CD8-positive, alpha-beta memory T cell (primary cell): ENCODE results near the gene TCIRG1. TPM values are rescaled to one million over a fixed set of nuclear protein-coding genes. Genes with fewer than 3 reads are reported as not detected.

Experiments
- CTCF ChIA-PET: fragments of 350-600 bp; sonication (Branson Sonifier 250); formaldehyde crosslinking; loops from one replicate; lab custom pipeline; 2021; ENCODE audit warnings: antibody characterized with exemption; lab: Charles Lee
- POLR2A ChIA-PET: fragments of 350-600 bp; sonication (Branson Sonifier 250); formaldehyde crosslinking; loops from one replicate; lab custom pipeline; 2021; ENCODE audit warnings: antibody characterized with exemption; lab: Charles Lee
- DNase-seq, 5 donors: peaks; one replicate each; pipeline versions ENCODE4 v3.0.0 to v3.0.0-alpha.2; 2020 to 2022; ENCODE audit warnings: mixed read lengths in 1 of 5
- H3K27ac ChIP-seq: one replicate; pipeline ENCODE4 v1.7.0; 2013; ENCODE audit warnings: low read depth, mild to moderate bottlenecking, low read length, moderate library complexity
- H3K27me3 ChIP-seq: 2 replicates; pipeline ENCODE4 v1.7.0; 2013; ENCODE audit warnings: low read length, mild to moderate bottlenecking; ENCODE audit not compliant: insufficient read depth, poor library complexity, severe bottlenecking
- H3K36me3 ChIP-seq: 2 replicates; pipeline ENCODE4 v1.7.0; 2013; ENCODE audit warnings: mild to moderate bottlenecking, low read length, moderate library complexity; ENCODE audit not compliant: insufficient read depth
- H3K4me1 ChIP-seq: 2 replicates; pipeline ENCODE4 v1.7.0; 2013; ENCODE audit warnings: mild to moderate bottlenecking, low read length, moderate library complexity; ENCODE audit not compliant: insufficient read depth
- H3K4me3 ChIP-seq: 2 replicates; pipeline ENCODE4 v1.7.0; 2013; ENCODE audit warnings: mild to moderate bottlenecking, low read length
- H3K9me3 ChIP-seq: 2 replicates; pipeline ENCODE4 v1.7.0; 2013; ENCODE audit warnings: mild to moderate bottlenecking, low read length
- H3K27ac Mint-ChIP-seq, 8 donors: one replicate each; pipeline ENCODE4 v1.8.0; 2020 to 2021; ENCODE audit warnings: mixed read lengths in 8 of 8, mild to moderate bottlenecking in 6 of 8, inconsistent platforms in 3 of 8, moderate library complexity in 3 of 8
- H3K27me3 Mint-ChIP-seq, 2 donors: one replicate each; pipeline ENCODE4 v1.8.0; 2020 to 2021; ENCODE audit warnings: mixed read lengths in 2 of 2, mild to moderate bottlenecking in 1 of 2, moderate library complexity in 1 of 2
- H3K36me3 Mint-ChIP-seq, 3 donors: one replicate each; pipeline ENCODE4 v1.8.0; 2020 to 2021; ENCODE audit warnings: mixed read lengths in 3 of 3, inconsistent platforms in 1 of 3, mild to moderate bottlenecking in 1 of 3
- H3K4me1 Mint-ChIP-seq, 3 donors: one replicate each; pipeline ENCODE4 v1.8.0; 2020 to 2021; ENCODE audit warnings: mixed read lengths in 3 of 3, inconsistent platforms in 1 of 3, mild to moderate bottlenecking in 1 of 3
- H3K4me3 Mint-ChIP-seq, 7 donors: one replicate each; pipeline ENCODE4 v1.8.0; 2020 to 2021; ENCODE audit warnings: mixed read lengths in 7 of 7, mild to moderate bottlenecking in 6 of 7, moderate library complexity in 4 of 7, inconsistent platforms in 2 of 7
- H3K9me3 Mint-ChIP-seq, 5 donors: one replicate each; pipeline ENCODE4 v1.8.0; 2020 to 2022; ENCODE audit warnings: mixed read lengths in 5 of 5, mild to moderate bottlenecking in 3 of 5, moderate library complexity in 2 of 5, inconsistent platforms in 1 of 5
- polyA plus RNA-seq: library from polyadenylated mRNA; unstranded; fragments of 300-500 nt; fragmentation: Illumina TruSeq; gene quantifications from one replicate; pipeline ENCODE4 v1.2.3, GENCODE V29; 2021
- total RNA-seq, 2 experiments: library from RNA; stranded (reverse); gene quantifications; one replicate each; pipeline ENCODE4 v1.2.3, GENCODE V29; 2021

The TCIRG1 gene
- total and polyA plus RNA-seq, 3 experiments from 2014 or later, result 48.1 to 126 (median 108) TPM

DNA sequence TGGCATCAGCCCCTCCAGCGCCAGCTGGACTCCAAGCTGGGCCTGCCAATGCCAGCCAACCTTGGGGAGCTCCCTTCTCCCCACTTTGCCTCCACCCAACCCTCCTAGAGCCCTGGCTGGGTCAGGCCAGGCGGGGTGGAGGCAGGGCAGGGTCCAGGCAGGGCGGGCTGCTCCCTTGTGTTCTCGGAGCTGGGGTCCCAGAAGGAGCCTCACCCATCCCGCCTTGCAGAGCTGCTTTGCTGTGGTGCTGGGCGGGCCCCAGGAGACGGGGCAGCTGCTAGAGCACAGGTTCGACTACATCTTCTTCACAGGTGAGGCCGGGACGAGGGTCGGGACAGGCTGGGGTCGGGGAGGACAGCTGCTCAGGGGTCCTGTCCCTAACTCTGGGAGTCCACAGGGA lies 19.3 kb upstream of the TCIRG1 start:
- peaks cover 0 to 3% (median 0%) of the 10 kb centered on the region in 5 donors for H3K9me3 Mint-ChIP-seq
- H3K27ac Mint-ChIP-seq, result peak overlapping the region in 1 of 8 donors; percentile 60
- no peak for DNase-seq
- H3K4me1 Mint-ChIP-seq, result no peaks in the 10 kb centered on the region
- no peaks in the 10 kb centered on the region for H3K27me3 ChIP-seq
- ChIA-PET CTCF (no interaction called here), POLR2A (no interaction called here)
- H3K9me3 ChIP-seq, result no peaks in the 10 kb centered on the region
- no peaks in the 10 kb centered on the region for H3K27me3 Mint-ChIP-seq
- H3K4me1 ChIP-seq, result no peaks in the 10 kb centered on the region
- H3K4me3 ChIP-seq, result no peak overlapping the region
- no peak overlapping the region for H3K27ac ChIP-seq
- H3K36me3 ChIP-seq, result no peaks in the 10 kb centered on the region
- no peaks in the 10 kb centered on the region for H3K36me3 Mint-ChIP-seq
- no peak overlapping the region for H3K4me3 Mint-ChIP-seq

DNA sequence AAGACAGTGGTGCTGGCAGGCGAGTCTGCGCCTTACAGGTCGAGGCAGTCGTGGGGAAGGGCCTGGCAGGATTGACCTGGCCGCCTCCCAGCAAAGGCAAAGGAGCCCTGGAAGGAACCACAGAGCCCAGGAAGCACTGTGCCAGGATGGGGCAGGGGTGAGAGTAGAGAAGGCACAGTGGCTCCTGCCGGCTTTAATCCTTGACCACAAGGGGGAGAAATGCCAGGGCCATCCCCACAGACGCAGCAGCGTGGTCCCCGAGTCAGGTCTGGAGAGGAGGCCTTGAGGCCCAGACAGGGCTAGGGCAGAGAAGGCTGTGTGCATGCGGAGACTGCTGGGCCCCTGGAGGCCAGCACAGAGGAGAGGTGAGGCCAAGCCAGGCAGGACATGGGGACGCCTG lies 18.2 kb upstream of the TCIRG1 start:
- Mint-ChIP-seq H3K36me3 (no peaks in the 10 kb centered on the region), H3K4me3 (no peak overlapping the region), H3K9me3 (peaks cover 0 to 5% (median 0%) of the 10 kb centered on the region in 5 donors), H3K27me3 (no peaks in the 10 kb centered on the region), H3K4me1 (no peaks in the 10 kb centered on the region), H3K27ac (no peak overlapping the region)
- H3K4me3 ChIP-seq, result no peak overlapping the region
- no peaks in the 10 kb centered on the region for H3K36me3 ChIP-seq
- H3K27ac ChIP-seq, result no peak overlapping the region
- H3K9me3 ChIP-seq, result no peaks in the 10 kb centered on the region
- CTCF ChIA-PET, result no interaction called here
- no peak for DNase-seq
- no peaks in the 10 kb centered on the region for H3K4me1 ChIP-seq
- POLR2A ChIA-PET, result no interaction called here
- H3K27me3 ChIP-seq, result no peaks in the 10 kb centered on the region

DNA sequence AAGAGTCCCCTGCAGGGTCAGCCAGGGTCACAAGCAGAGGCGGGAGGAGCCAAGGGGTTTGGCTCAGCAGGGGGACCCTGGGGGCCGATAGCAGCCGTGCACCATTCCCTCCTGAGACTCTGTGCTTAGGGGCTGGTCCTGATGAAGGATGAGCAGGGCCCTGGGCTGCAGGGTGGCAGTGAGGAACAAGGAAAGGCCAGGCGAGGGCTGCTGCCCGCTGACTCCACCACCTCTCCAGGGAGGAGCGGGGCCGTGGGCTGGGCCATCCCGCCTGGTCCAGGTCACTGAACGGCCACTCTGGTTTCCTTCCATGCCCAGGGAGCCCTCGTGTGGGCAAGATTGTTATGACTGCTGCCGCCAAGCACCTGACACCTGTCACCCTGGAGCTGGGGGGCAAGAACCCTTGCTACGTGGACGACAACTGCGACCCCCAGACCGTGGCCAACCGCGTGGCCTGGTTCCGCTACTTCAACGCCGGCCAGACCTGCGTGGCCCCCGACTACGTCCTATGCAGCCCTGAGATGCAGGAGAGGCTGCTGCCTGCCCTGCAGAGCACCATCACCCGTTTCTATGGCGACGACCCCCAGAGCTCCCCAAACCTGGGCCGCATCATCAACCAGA lies 17.5 kb upstream of the TCIRG1 start:
- H3K36me3 ChIP-seq, result no peaks in the 10 kb centered on the region
- H3K9me3 Mint-ChIP-seq, result peaks cover 0 to 5% (median 0%) of the 10 kb centered on the region in 5 donors
- no peaks in the 10 kb centered on the region for H3K27me3 ChIP-seq
- no peak overlapping the region for H3K4me3 Mint-ChIP-seq
- no peaks in the 10 kb centered on the region for H3K4me1 ChIP-seq
- CTCF ChIA-PET, result no interaction called here
- H3K27me3 Mint-ChIP-seq, result no peaks in the 10 kb centered on the region
- no peak for DNase-seq
- H3K9me3 ChIP-seq, result no peaks in the 10 kb centered on the region
- POLR2A ChIA-PET, result no interaction called here
- no peaks in the 10 kb centered on the region for H3K36me3 Mint-ChIP-seq
- no peak overlapping the region for H3K27ac ChIP-seq
- H3K27ac Mint-ChIP-seq, result no peak overlapping the region
- H3K4me3 ChIP-seq, result no peak overlapping the region
- peaks cover 0 to 2% (median 0%) of the 10 kb centered on the region in 3 donors for H3K4me1 Mint-ChIP-seq

DNA sequence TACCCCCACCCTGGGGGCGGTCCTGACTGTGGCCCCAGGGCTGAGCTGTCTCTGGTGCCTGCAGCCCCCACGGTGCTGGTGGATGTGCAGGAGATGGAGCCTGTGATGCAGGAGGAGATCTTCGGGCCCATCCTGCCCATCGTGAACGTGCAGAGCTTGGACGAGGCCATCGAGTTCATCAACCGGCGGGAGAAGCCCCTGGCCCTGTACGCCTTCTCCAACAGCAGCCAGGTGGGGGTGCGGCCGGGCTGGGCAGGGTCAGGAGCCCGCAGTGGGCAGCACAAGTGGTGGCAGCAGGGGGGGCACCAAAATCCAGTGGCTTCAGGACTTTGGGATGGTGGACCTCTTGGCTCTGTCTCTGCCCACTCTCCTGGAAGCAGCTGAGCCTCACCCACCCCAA lies 16.3 kb upstream of the TCIRG1 start:
- no peaks in the 10 kb centered on the region for H3K27me3 ChIP-seq
- Mint-ChIP-seq H3K4me1 (peaks cover 0 to 3% (median 0%) of the 10 kb centered on the region in 3 donors), H3K36me3 (no peaks in the 10 kb centered on the region), H3K27me3 (no peaks in the 10 kb centered on the region), H3K4me3 (no peak overlapping the region), H3K9me3 (peaks cover 0 to 5% (median 0%) of the 10 kb centered on the region in 5 donors), H3K27ac (no peak overlapping the region)
- ChIA-PET CTCF (interaction anchor here (0.6 kb wide), 1 partner anchor 427 kb away, joined by 3 read pairs; no protein-coding TSS in a partner anchor), POLR2A (no interaction called here)
- H3K36me3 ChIP-seq, result no peaks in the 10 kb centered on the region
- no peaks in the 10 kb centered on the region for H3K4me1 ChIP-seq
- H3K9me3 ChIP-seq, result no peaks in the 10 kb centered on the region
- no peak overlapping the region for H3K4me3 ChIP-seq
- DNase-seq, result no peak
- no peak overlapping the region for H3K27ac ChIP-seq

DNA sequence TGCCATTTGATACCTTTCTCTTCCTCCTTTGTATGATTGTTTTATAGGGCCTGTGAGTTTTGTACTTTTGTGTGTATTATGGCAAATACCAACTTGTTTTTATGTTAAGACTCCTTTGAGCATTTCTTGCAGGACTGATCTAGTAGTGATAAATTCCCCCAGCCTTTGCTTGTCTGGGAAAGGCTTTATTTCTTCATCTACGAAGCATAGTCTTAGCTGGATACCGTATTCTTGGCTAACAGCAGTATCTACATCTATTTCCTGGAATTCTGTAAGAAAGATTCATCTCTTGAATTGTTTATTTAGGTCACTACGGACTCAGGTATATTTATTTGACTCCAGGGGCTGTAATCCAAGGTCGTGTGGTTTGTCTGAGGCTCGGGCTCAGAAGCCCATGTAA lies 14.3 kb upstream of the TCIRG1 start:
- ChIA-PET CTCF (no interaction called here), POLR2A (no interaction called here)
- H3K9me3 Mint-ChIP-seq, result peaks cover 0 to 5% (median 0%) of the 10 kb centered on the region in 5 donors
- Histone ChIP-seq H3K27ac (no peak overlapping the region), H3K9me3 (no peaks in the 10 kb centered on the region), H3K4me1 (no peaks in the 10 kb centered on the region), H3K36me3 (no peaks in the 10 kb centered on the region), H3K4me3 (no peak overlapping the region), H3K27me3 (no peaks in the 10 kb centered on the region)
- no peak overlapping the region for H3K27ac Mint-ChIP-seq
- DNase-seq, result no peak
- peak overlapping the region in 1 of 7 donors; percentile 14 for H3K4me3 Mint-ChIP-seq
- H3K4me1 Mint-ChIP-seq, result peaks cover 0 to 5% (median 2%) of the 10 kb centered on the region in 3 donors
- no peaks in the 10 kb centered on the region for H3K27me3 Mint-ChIP-seq
- H3K36me3 Mint-ChIP-seq, result no peaks in the 10 kb centered on the region

DNA sequence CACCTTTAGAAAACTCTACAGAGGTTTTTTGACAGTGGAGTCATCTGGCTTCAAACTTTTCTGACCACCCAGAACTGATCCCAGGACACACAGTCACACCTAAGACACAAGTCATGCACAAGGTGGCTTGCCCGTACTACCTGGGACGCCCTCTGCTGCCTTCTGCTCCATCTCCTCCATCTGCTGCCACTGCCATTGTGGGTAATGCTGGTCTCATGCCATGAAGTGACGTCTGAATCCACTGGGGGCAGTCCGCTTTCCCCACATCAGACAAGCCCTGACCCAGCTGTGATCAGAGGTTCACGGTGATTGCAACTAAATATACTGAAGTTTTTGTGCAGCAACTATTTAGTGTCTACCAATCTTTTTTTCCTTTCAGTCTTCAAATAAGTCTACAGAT lies 13.8 kb upstream of the TCIRG1 start:
- CTCF ChIA-PET, result no interaction called here
- POLR2A ChIA-PET, result no interaction called here
- peak overlapping the region in 1 of 7 donors; percentile 15 for H3K4me3 Mint-ChIP-seq

DNA sequence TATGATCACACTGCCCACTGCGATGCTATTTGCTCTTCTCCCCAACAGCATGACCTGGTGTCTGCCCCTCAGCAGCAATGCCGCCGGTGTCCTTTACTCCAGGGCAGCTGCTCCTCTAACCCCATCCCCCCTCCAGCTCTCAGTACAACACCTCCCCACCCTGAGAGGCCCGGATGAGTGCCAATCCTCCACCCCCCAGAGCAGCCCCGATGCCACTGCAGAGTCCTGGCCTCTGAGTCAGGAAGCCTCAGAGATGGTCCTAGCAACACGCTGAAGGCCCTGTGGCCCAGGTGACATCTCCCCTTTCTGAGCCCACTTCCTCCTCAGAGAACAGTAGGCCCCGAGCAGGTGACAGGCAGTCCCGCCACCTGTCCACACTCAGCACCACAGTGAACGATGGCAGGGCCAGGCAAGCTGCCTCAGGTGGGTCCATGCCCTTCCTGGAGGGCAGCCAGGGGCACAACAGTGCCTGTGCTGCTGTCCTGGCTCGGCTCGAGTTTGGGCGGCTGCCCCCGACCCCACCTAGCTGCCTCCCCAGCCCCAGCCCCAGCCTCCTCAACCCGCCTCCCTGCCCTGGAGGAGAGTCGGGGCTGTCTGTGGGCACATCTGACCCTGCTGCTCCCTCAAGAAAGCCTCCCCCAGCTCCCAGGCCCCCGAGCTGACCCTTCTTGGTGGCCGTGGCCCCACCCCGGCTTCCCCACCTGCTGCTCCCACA lies 12.3 kb upstream of the TCIRG1 start:
- Mint-ChIP-seq H3K36me3 (peaks cover 0 to 9% (median 0%) of the 10 kb centered on the region in 3 donors), H3K4me1 (peaks cover 8 to 18% (median 16%) of the 10 kb centered on the region in 3 donors), H3K9me3 (peaks cover 0 to 5% (median 0%) of the 10 kb centered on the region in 5 donors), H3K27me3 (peaks cover 0 to 3% of the 10 kb centered on the region in 2 donors), H3K4me3 (peak overlapping the region in 1 of 7 donors; percentile 38), H3K27ac (no peak overlapping the region)
- no peak for DNase-seq
- ChIA-PET CTCF (no interaction called here), POLR2A (no interaction called here)
- Histone ChIP-seq H3K27ac (no peak overlapping the region), H3K9me3 (no peaks in the 10 kb centered on the region), H3K27me3 (no peaks in the 10 kb centered on the region), H3K4me3 (no peak overlapping the region), H3K4me1 (peaks cover 7% of the 10 kb centered on the region), H3K36me3 (no peaks in the 10 kb centered on the region)

More for the DNA sequence above, 13.8 kb upstream of the TCIRG1 start:
- H3K4me1 Mint-ChIP-seq, result peaks cover under 1 to 6% (median 6%) of the 10 kb centered on the region in 3 donors
- Histone ChIP-seq H3K9me3 (no peaks in the 10 kb centered on the region), H3K36me3 (no peaks in the 10 kb centered on the region), H3K27ac (no peak overlapping the region), H3K4me3 (no peak overlapping the region), H3K4me1 (no peaks in the 10 kb centered on the region), H3K27me3 (no peaks in the 10 kb centered on the region)
- no peaks in the 10 kb centered on the region for H3K27me3 Mint-ChIP-seq
- H3K9me3 Mint-ChIP-seq, result peaks cover 0 to 5% (median 0%) of the 10 kb centered on the region in 5 donors
- H3K36me3 Mint-ChIP-seq, result no peaks in the 10 kb centered on the region
- peak in 1 of 5 donors; percentile 29 for DNase-seq
- H3K27ac Mint-ChIP-seq, result peak overlapping the region in 1 of 8 donors; percentile 44

DNA sequence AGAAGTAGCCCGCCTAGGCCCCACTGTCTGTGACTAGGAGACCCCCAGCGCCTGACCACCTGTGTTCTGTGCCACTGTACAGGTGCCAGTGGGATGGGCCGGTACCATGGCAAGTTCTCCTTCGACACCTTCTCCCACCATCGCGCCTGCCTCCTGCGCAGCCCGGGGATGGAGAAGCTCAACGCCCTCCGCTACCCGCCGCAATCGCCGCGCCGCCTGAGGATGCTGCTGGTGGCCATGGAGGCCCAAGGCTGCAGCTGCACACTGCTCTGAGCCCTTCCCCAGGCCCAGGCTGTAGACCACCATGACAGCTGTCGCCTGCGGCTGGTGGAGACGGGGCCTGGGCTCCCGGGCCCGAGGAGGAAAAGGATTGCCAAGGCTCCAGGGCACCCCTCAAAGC lies 11.2 kb upstream of the TCIRG1 start:
- Mint-ChIP-seq H3K4me1 (peaks cover 12 to 24% (median 20%) of the 10 kb centered on the region in 3 donors), H3K36me3 (peaks cover 0 to 13% (median 0%) of the 10 kb centered on the region in 3 donors), H3K9me3 (peaks cover 0 to 5% (median 0%) of the 10 kb centered on the region in 5 donors), H3K4me3 (no peak overlapping the region), H3K27ac (no peak overlapping the region), H3K27me3 (peaks cover 0 to 3% of the 10 kb centered on the region in 2 donors)
- ChIA-PET CTCF (no interaction called here), POLR2A (no interaction called here)
- H3K27ac ChIP-seq, result no peak overlapping the region
- no peaks in the 10 kb centered on the region for H3K36me3 ChIP-seq
- no peak for DNase-seq
- no peaks in the 10 kb centered on the region for H3K27me3 ChIP-seq
- no peak overlapping the region for H3K4me3 ChIP-seq
- peaks cover 15% of the 10 kb centered on the region for H3K4me1 ChIP-seq
- no peaks in the 10 kb centered on the region for H3K9me3 ChIP-seq
